Jurkat, Clone E6-1 (cell line): Measurements from ENCODE around the gene GMEB2.
"Not testable (repeated sequence)": the region's sequence is repeated elsewhere in the genome, so short reads cannot be mapped to it uniquely, and the experiment has no call there.

Experiments used
- DNase-seq: peaks from one replicate; pipeline ENCODE4 v3.0.0-alpha.2; 2011; ENCODE audit warnings: low read depth, low spot score
- H3K4me3 ChIP-seq: 2 replicates; pipeline ENCODE4 v1.5.1; 2011; ENCODE audit warnings: mild to moderate bottlenecking, low read length, control low read depth, moderate library complexity

Gene GMEB2

DNA sequence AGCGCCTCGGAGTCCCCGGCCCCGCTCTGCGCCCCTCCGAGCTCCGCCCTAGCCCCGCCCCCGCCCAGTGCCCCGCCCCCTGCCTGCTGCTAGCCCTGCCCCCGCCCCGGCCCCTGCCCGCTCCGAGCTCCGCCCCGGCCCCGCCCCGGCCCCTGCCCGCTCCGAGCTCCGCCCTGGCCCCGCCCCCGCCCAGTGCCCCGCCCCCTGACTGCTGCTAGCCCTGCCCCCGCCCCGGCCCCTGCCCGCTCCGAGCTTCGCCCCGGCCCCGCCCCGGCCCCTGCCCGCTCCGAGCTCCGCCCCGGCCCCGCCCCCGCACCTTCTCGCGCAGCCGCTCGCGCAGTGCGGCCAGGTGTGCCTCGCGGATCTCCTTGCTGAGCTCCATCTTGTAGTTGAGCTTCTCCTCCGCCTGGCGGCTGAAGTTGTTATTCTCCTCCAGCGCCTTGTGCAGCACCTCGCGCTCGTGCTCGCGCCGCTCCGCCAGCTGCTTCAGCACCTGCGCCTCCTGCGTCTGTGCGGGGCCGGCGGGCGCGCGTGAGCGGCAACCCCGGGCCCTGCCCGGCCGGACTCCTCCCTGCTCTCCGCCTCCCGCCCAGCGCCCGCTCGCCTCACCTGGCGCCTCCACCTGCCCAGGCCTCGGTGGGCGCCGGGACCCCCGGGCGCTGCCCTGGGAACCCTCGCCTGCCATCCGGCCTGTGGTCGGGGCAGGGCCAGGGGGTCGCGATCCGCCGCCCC lies 15.1 kb upstream of the GMEB2 start:
- peak; percentile 90 for DNase-seq
- no peak overlapping the region for H3K4me3 ChIP-seq

DNA sequence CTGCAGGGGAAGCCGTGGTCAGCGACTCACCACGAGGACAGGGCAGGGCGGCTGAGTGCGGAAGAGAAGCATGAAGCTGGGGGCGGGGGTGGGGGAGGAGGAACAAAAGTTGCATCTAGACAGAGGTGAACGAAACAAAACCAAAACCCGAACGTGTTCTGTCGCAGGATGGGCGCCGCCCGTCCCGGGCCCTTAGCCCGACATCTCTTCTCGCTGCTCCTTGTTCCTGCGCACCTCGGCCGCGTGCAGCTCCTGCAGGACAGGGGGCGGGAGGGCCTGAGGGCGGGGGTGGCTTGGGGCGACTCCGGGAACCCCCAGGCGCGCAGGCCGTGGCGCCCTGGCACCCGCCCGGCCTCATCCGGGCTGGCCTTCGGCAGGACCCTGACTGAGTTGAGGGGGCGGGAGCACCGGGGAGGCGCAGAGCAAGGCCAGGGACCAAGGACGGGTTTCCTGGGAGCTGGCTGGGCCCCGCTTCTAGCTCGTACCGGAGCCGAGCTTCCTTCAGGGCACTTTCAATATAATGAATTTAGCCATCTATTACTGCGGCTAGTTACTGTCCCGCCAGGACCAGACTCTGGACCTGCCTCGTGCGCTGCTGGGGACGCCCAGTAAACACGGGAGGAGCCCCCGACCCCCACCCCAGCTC lies 14.4 kb upstream of the GMEB2 start:
- H3K4me3 ChIP-seq = no peak overlapping the region
- no peak for DNase-seq

DNA sequence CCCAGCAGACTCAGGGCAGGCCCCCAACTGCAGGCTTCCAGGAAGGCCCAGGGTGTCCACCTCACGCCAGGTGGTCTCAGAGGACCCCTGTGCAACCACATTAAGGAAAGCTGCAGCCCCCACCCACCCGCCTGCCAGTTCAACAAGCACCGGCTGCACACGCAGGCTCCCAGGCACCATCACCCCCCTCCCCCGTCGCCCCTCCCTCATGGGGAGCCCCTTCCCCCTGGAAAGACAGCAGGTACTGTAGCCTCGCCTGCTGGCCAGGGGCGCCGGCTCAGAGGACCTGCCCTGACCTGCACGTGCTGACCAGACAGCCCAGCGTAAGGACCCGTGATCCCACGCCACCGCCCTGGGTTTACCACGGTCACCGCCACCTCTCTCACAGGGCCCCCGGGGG lies 13.8 kb upstream of the GMEB2 start:
- H3K4me3 ChIP-seq, DNase-seq: not testable (repeated sequence)

DNA sequence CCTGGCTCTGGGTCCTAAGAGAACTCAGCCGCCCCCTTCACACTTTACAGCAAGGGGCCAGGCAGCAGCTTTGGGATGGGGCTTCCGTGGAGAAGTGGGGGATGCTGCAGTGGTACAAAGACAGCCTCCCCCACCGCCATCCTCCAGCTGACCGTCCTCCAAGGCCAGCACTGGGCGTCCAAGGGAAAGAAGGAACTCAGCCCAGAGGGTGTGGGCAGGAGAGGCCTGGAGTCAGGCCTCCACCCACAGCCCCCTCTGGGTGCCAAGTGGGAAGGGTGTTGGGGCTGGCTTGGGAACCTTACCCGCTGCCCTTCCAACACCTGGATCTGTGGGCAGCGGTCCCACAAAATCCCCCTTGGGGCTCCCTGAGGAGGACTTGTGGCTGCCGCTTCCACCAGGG lies 13.2 kb upstream of the GMEB2 start:
- no peak overlapping the region for H3K4me3 ChIP-seq
- no peak for DNase-seq

DNA sequence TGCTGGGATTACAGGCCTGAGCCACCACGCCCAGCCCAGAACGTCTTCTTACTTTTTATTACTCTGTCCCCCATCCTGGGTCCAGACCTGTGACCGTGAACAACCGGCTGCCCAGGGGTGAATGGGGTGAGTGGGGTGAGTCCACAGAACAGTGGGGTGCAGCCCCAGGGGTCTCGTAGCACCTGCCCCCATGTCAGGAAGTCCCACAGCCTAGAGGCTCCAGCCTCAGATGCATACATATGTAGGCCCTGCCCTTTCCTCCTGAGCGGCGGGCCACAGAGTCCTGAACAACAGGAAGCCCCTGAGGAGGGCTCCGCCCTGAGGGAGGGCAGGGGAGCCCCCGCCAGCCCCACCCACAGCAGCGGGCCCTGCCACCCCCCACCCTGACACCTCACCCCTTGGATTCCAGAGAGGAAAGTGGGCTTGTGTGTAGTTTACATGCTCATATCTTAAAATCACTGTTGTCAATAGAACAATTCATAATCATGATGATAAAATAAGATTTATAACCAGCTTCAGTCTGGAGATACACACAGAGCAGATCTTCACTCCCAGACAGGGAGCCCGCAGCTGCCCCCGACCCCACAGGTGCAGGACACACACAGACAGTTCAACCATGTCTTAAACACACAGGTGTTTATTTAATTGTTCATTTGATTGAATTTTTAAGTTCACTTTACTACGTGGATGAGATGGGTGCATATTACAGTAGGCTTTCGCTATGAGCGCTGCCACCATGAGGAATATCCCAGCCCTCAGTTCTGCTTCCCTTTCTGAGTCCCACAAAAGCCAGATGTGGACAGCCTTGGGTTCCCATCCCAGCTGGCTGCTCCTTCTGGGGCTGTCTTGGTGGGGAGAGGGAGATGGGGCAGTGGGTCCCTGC lies 12.4 kb upstream of the GMEB2 start:
- DNase-seq = peak; percentile 75
- H3K4me3 ChIP-seq = peak overlapping the region; percentile 11; the same call in 1 of the 2 replicates

DNA sequence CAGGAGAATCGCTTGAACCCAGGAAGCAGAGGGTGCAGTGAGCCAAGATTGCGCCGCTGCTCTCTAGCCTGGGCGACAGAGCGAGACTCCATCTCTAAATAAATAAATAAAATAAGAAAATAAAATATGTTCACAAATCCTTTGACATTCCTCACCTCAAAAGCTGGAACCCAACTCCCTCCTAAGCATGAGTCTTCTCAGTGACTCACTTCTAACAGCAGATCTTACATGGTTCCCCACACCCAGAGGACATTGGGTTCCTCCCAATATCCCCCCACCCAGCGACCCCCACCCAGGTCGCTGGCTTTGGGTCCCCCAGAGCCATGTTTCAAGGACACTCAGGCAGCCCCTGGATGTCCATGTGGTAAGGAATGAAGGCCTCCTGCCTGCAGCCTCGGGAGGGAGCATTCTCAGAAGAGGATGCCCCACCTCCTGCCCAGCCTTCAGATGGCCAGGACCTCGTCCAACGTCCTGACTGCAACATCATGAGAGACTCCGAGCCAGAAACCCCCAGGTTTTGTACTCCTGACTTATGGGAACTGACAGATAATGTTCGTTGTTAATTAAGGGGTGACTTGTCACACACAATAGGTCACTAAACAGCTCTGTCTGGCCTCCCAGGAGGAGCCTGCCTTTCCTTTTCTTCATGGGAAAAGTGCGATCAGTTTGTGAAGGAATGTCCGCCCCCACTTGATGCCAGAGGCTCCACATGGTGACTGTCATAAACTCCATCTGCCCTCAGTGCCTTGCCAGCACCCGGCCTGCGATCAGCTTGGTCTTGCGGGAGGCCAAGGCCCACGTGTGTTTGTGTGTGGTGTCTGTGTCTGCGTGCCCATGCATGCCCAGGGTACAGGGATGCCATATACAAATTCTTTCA lies 10.1 kb upstream of the GMEB2 start:
- H3K4me3 ChIP-seq = no peak overlapping the region
- no peak for DNase-seq

DNA sequence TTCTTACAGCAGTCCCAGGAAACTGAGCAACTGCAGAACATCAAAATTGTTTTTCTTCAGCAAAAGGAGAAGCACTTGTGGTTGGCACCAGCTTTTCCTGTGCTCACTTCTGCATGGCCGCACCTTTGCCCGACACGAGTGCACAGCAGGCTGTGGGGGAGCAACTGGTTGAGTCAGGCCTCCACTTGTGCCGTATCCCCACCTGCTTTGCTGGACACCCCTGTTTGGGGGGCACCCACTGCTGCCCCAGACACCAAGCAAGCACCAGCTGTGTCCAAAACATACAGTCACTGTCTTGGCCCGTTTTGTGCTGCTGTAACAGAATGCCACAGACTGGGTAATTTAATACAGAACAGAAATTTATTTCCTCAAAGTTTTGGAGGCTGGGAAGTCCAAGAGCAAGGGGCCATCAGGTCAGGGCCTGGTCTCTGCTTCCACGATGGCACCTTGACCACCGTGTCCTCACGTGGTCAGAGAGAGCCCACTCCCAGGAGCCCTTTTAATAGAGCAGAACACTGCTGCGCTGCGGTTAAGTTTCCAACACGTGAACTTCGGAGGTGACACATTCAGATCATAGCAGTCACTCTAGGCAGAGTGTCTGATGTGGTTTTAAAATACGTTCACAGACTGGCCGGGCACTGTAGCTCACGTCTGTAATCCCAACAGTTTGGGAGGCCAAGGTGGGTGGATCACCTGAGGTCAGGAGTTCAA lies 8.7 kb upstream of the GMEB2 start:
- H3K4me3 ChIP-seq = peak overlapping the region; percentile 39
- peak; percentile 93 for DNase-seq

DNA sequence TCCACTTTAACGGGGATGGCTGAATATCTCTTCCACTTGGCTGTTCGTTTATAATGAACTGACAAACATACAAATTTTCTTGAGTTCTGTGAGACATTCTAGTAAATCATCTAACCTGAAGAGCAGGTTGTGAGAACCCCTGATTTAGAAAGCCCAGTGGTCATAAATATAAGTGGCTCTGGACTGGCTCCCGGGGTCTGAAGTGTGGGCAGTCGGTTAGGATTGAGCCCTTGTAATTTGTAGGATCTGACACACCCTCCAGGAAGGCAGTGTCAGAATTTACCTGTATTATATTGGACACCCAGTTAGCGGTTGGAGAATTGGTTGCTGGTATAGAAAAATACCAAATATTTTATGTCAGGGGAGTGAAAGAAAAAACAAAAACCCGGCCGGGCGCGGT lies 6.8 kb upstream of the GMEB2 start:
- H3K4me3 ChIP-seq = no peak overlapping the region
- no peak for DNase-seq

DNA sequence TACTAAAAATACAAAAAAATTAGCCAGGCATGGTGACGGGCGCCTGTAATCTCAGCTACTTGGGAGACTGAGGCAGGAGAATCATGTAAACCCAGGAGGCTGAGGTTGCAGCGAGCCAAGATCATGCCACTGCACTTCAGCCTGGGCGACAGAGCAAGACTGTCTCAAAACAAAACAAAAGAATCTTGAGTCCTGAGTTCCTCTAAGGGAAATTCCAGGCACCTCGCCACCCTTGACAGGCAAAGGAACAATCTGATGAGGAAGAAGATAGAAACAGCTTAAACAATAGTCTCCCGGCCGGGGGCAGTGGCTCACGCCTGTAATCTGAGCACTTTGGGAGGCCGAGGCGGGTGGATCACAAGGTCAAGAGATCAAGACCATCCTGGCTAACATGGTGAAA lies 4.5 kb upstream of the GMEB2 start:
- not testable (repeated sequence) for DNase-seq, H3K4me3 ChIP-seq

DNA sequence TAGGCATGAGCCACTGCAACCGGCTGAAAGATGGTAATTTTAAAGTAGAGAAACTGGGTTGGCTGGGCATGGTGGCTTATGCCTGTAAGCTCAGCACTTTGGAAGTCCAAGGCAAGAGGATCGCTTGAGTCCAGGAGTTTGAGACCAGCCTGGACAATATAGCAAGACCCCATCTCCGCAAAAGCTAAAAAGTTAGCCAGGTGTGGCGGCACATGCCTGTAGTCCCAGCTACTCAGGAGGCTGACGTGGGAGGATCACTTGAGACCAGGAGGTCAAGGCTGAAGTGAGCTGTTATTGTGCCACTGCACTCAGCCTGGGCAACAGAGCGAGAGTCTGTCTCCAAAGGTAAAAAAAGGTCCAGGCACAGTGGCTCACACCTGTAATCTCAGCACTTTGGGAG lies 4.1 kb upstream of the GMEB2 start:
- H3K4me3 ChIP-seq, DNase-seq: not testable (repeated sequence)

DNA sequence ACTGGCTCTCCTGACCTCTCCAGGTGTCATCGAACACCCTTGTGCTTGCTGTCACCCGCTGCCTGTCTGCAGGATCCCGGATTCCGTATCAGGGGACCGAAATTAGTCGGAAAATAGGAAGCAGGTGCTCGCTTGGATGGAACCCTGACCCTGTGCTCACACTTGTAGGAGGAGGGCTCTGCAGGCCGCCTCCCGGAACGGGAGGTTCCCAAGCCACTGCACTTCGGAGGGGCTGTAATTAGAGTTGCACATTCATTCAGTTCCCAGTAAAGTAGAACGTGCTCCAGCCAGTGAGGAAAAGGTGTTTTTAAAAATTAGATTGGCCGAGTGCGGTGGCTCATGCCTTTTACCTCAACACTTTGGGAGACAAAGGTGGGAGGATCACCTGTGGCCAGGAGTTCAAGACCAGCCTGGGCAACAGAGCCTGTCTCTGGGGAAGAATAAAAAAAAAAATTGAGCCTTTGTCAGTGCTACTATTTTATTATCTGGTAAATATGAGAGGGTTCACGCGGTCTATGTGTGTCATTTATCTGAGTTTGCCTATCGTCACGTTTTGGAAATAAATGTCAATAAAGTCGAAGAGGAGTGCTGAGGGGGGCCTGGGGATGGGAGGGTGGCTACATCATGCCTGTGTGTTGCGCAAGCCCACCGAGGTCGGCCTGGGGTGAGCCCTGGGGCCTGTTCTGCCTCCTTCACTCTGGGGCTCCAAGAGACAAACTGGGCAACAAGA lies 1.5 kb upstream of the GMEB2 start:
- peak overlapping the region; percentile 93 for H3K4me3 ChIP-seq
- peak; percentile 67 for DNase-seq

DNA sequence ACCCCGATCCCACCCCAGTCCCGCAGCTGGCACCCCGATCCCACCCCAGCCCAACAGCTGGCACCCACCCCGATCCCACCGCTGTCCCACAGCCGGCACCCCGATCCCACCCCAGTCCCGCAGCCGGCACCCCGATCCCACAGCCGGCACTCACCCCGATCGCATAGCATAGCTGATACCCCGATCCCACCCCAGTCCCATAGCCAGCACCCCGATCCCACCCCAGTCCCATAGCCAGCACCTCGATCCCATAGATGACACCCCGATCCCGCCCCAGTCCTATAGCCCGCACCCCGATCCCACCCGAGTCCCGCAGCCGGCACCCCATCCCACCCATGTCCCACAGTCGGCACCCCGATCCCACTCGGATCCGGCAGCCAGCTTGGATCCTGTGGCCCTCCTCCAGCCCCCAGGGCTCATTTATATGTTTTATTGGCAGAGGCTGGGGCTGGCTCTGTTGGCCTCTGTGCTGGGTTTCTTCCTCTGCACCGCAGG lies 897 bp upstream of the GMEB2 start:
- DNase-seq = no peak
- peak overlapping the region; percentile 93 for H3K4me3 ChIP-seq

DNA sequence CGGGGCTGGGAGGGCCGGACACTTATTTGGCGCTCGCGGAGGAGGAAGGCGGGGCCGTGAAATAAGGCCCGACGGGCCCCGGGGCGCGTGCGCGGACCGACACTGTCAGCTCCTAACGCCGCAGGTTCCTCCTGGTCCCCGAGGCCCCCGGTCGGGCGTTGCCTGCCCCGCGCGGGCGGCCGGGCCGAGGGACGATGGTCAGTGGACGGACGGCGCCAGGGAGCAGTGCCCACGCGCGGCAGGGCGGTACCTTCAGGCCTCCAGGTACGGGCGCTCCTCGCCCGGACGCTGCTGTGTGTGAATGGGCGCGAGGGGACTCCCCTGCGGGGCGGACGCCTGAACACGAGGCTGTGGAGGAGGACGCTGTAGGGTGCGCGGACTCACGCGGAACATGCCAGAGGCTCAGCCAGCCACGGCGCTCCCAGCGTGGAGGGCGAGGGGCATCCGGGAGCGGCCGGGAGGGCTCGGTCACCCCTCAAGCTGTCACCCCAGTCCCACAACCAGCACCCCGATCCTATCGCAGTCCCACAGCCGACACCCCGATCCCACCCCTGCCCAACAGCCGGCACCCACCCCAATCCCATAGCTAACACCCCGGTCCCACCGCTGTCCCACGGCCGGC lies 339 bp upstream of the GMEB2 start:
- peak; percentile 86 for DNase-seq
- peak overlapping the region; percentile 93 for H3K4me3 ChIP-seq

DNA sequence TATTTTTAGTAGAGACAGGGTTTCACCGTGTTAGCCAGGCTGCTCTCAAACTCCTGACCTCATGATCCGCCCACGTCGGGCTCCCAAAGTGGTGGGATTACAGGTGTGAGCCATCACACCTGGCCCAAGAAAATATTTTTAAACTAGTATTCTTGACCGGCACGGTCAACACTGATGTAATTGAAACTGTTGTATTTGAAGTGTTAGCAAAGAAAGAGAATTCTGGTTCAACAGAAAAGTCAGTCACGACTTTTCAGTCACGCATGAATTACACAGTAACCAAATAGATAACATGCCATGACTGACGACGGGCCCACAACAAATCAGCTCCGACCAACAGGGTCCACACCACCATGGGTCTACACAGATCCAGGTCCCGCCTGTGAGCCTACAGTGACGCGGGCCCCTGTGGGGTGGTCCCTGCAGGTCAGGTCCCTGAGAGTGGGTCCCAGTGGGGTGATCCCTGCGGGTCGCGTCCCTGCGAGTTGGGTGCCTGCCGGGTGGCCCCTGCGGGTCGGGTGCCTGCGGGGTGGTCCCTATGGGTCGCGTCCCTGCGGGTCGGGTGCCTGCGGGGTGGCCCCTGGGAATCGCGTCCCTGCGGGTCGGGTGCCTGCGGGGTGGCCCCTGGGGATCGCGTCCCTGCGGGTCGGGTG lies 1.0 kb downstream of the GMEB2 start:
- DNase-seq = no peak
- H3K4me3 ChIP-seq = peak overlapping the region; percentile 84

DNA sequence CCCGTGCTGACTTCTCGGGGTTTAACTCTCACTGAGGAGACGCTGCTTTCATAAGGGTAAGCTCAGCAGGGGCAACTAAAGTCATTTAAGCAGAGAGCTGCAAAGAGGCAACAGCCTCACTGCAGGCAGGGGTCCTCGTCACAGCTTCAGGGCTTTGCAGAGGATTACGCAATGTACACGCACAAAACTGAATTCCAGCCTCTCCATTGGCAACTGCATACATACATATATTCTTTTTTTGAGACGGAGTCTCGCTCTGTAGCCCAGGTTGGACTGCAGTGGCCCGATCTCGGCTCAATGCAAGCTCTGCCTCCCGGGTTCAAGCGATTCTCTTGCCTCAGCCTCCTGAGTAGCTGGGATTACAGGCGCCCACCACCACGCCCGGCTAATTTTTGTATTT lies 2.4 kb downstream of the GMEB2 start:
- no peak overlapping the region for H3K4me3 ChIP-seq
- peak; percentile 46 for DNase-seq

DNA sequence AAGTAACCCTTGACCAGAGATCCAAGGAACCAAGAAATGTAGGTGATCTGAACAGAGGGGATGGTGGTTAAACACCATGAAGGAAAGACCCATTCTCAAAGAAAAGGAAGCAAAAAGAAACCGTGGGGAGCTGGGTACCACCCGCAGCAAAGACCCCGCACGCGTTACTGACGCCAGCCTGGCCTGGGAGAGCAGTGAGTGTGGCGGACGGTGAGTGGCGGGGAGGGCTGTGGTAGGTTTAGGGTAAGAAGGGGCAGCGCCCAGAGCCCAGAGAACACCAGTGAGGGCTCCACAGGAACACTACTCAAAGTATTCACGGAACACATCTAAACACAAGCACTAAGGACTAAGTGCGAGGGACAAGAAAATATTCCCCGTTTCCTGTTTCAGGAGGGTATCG lies 4.2 kb downstream of the GMEB2 start:
- no peak for DNase-seq
- H3K4me3 ChIP-seq = no peak overlapping the region

DNA sequence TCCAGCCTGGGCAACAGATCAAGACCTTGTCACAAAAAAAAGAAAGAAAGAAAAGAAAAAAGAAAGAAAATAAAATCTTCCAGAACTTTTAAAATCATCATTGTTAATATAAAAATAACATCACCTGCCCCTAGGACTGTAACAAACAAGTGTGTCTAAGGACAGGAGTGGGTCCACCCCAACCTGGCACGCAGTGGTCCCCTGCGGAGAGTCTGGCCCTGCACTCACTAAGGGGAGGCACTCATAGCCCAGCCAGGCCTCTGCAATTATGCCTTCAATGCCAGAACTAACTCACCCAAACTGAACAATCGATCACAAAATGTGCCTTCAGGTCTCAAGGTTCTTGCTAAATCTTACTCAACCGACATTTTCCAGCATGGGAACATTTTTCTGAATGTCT lies 4.8 kb downstream of the GMEB2 start:
- DNase-seq = no peak
- H3K4me3 ChIP-seq = no peak overlapping the region
